Body of pancreas (tissue), 4 donors: Measurements from ENCODE around the gene STX8. TPM values are rescaled to one million over a fixed set of nuclear protein-coding genes. Genes with fewer than 3 reads are reported as not detected.

Experiments
- ATAC-seq: fragments of 150-250 bp; one replicate; pipeline ENCODE4 v1.9.1; 2016
- DNase-seq, 4 donors: peaks; one replicate each; pipeline ENCODE4 v3.0.0-alpha.2; 2019
- H3K27ac ChIP-seq, 4 donors: fragments of 200-600 bp; sonication (generic); 1 replicate in 3 of 4; 2 replicates in 1 of 4; pipeline versions ENCODE4 v1.5.1 to v1.6.1; 2016 to 2019; ENCODE audit warnings: mild to moderate bottlenecking in 1 of 4, mixed read lengths in 1 of 4, moderate library complexity in 1 of 4
- H3K27me3 ChIP-seq, 2 donors: fragments of 200-600 bp; sonication (generic); one replicate each; pipeline ENCODE4 v1.6.0; 2016; ENCODE audit warnings: mild to moderate bottlenecking in 1 of 2
- H3K36me3 ChIP-seq, 2 donors: fragments of 200-600 bp; sonication (generic); replicated peaks in 1 of 2; 2 replicates each; pipeline ENCODE4 v1.5.1; 2016; ENCODE audit warnings: low read depth in 2 of 2; ENCODE audit not compliant: insufficient read depth in 1 of 2
- H3K4me1 ChIP-seq: fragments of 200-600 bp; sonication (generic); one replicate; pipeline ENCODE4 v1.6.0; 2016
- H3K4me3 ChIP-seq, 2 donors: fragments of 200-600 bp; sonication (generic); 1 replicate in 1 of 2; 2 replicates in 1 of 2; pipeline ENCODE4 v1.5.1; 2016 to 2019
- H3K9me3 ChIP-seq, 3 donors: fragments of 200-600 bp; sonication (generic); 1 replicate in 2 of 3; 2 replicates in 1 of 3; pipeline ENCODE4 v1.5.1; 2016
- POLR2A ChIP-seq, 3 donors: fragments of 450-650 bp; IDR thresholded peaks; one replicate each; pipeline ENCODE4 v1.6.1; 2016; ENCODE audit warnings: antibody characterized with exemption in 3 of 3, mild to moderate bottlenecking in 2 of 3
- WGBS, 2 donors: methylation state at CpG; one replicate each; pipeline ENCODE4 v1.1.5; 2017; 5-methylcytosine and 5-hydroxymethylcytosine counted together
- intact Hi-C: fragments of 100-400 bp; cut with DNase I; formaldehyde crosslinking; loops from one replicate; pipeline ENCODE4 v1.15.1; 2023
- total RNA-seq, 2 donors: library from RNA; depleted of rRNA; stranded (reverse); fragments of >200 nt; gene quantifications; one replicate each; pipeline ENCODE4 v1.1.0, GENCODE V29; 2016
- TF ChIP-seq, protein P1 (sequence below), 7 experiments: fragments of 450-650 bp in 4 of 7; fragments of 200-600 bp in 3 of 7; sonication (generic) in 3 of 7; IDR thresholded peaks; one replicate each; pipeline ENCODE4 v1.5.1; 2016 to 2019; ENCODE audit warnings: antibody characterized with exemption in 7 of 7

Gene STX8
- total RNA-seq, 2 donors from 2014 or later = 32.2 to 37.6 TPM

DNA sequence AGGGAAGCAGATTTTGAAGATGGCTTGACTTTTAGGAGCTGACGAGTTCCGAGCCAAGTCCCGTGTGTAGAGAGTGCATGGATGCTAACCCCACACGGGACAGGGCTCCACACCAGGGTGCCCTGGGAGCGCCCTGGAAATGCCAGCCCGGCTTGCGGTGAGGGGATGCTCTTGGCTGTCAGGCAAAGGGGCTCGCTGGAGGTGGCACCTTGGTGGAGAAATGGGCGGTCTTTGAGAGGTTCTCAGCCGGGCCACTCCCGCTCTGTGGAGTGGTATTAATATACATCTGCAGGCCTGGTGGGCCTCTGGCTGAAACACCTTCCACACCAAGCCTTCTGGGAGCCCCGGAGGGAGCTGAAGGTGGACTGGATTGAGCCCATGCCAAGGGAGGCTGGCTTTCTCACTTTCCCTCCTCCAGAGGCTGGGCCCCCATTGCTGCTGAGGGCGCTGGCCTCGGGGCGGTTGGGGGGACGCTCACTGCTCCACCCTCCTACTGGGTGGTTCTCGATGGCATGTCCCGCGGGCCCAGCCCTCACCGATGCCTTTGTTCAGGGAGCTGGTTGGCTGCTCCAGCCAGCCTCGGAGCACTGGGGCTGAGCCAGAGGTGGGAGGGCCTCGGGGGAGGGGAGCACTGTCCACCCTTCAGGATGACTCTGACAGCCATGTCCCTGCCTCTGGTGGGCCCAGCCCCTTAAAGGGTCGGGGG lies 344.0 kb downstream of the STX8 start:
- no peak for DNase-seq
- intact Hi-C loops = no loop called here
- H3K27ac ChIP-seq = no peak overlapping the region

DNA sequence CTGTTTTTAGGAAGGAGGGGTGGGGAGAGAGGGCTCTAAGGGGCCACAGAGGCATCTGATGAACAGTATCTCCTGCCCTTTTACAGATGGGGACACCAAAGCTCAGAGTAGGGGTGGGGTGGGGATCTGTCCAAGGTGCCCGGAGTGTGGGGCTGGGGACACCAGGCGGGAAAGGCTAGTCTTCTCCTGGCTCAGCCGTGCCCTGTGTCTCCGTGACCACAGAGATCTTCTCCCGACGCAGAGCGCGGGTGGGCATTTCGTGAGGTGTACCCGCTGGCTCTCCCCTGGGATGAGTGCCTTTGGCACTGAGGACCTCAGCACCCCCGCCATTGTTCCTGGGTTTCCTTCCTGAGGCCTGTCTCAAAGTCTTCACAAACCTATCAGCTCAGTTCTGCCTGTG lies 344.8 kb downstream of the STX8 start:
- peaks cover 9% of the 10 kb centered on the region for H3K4me1 ChIP-seq
- no peak overlapping the region for H3K27ac ChIP-seq
- no peaks in the 10 kb centered on the region for H3K9me3 ChIP-seq
- ATAC-seq (no peak), DNase-seq (no peak)
- no peaks in the 10 kb centered on the region for H3K27me3 ChIP-seq
- WGBS, 2 donors = 92 to 100% methylated on average over 3 to 11 of the region's 11 CpGs
- no peaks in the 10 kb centered on the region for H3K36me3 ChIP-seq
- intact Hi-C loops = no loop called here
- TF ChIP-seq, protein P1, sequence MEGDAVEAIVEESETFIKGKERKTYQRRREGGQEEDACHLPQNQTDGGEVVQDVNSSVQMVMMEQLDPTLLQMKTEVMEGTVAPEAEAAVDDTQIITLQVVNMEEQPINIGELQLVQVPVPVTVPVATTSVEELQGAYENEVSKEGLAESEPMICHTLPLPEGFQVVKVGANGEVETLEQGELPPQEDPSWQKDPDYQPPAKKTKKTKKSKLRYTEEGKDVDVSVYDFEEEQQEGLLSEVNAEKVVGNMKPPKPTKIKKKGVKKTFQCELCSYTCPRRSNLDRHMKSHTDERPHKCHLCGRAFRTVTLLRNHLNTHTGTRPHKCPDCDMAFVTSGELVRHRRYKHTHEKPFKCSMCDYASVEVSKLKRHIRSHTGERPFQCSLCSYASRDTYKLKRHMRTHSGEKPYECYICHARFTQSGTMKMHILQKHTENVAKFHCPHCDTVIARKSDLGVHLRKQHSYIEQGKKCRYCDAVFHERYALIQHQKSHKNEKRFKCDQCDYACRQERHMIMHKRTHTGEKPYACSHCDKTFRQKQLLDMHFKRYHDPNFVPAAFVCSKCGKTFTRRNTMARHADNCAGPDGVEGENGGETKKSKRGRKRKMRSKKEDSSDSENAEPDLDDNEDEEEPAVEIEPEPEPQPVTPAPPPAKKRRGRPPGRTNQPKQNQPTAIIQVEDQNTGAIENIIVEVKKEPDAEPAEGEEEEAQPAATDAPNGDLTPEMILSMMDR (IDR thresholded peaks at IDR 0.05) = no peak
- TF ChIP-seq POLR2A (IDR thresholded peaks at IDR 0.05) = no peak
- H3K4me3 ChIP-seq = no peak overlapping the region

More for the DNA sequence above, 344.0 kb downstream of the STX8 start:
- no peak for TF ChIP-seq POLR2A (IDR thresholded peaks at IDR 0.05)
- TF ChIP-seq, protein P1 (IDR thresholded peaks at IDR 0.05) = no peak
- 79 to 89% methylated on average over 9 to 15 of the region's 23 CpGs for WGBS, 2 donors
- Histone ChIP-seq H3K36me3 (no peaks in the 10 kb centered on the region), H3K4me1 (peaks cover 9% of the 10 kb centered on the region), H3K9me3 (no peaks in the 10 kb centered on the region), H3K27me3 (no peaks in the 10 kb centered on the region), H3K4me3 (no peak overlapping the region)
- ATAC-seq = no peak

DNA sequence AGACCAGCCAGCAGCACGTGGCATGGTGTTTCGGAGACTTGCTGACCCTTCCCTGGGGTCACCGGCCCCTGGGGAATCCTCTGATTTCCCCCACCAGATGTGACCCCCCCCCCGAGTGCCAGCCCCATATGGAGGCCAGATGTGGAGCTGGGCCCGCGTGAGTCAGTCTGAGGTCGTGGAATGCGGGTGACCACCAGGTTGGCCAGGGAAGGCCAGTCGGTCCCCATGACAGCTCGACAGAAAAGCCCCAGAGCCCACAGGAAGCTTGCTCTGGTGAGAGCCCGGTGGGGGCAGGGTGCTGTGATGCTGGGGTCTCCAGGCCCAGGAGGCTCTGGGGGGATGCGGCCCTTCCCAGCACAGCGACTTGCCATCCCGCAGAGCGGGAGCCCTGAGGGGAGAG lies 345.3 kb downstream of the STX8 start:
- no peak overlapping the region for H3K4me3 ChIP-seq
- TF ChIP-seq, protein P1 (IDR thresholded peaks at IDR 0.05) = no peak
- TF ChIP-seq POLR2A (IDR thresholded peaks at IDR 0.05) = no peak
- H3K9me3 ChIP-seq = no peaks in the 10 kb centered on the region
- intact Hi-C loops = no loop called here
- no peaks in the 10 kb centered on the region for H3K36me3 ChIP-seq
- H3K27ac ChIP-seq = no peak overlapping the region
- ATAC-seq = no peak
- DNase-seq = no peak
- no peaks in the 10 kb centered on the region for H3K27me3 ChIP-seq
- 54 to 69% methylated on average over 5 to 7 of the region's 15 CpGs for WGBS, 2 donors
- peaks cover 9% of the 10 kb centered on the region for H3K4me1 ChIP-seq

DNA sequence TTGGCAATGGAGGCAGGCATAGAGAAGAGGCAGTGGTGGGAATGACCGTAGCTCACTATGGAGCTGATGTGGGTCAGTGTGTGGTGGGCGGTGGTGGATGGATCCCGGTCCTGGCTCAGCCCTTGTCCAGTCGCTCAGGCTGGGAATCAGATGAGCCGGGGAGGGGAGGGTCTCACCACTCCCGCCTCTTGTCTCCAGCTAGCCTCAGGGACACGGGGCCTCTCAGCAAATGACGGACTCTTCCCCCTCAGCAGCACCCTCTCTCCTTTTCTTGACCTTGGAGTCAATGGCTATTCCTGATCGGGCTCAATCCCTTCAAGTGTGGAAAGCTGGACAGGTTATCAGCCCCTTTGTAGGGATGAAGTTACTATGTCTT lies 345.8 kb downstream of the STX8 start:
- Histone ChIP-seq H3K4me1 (peaks cover 9% of the 10 kb centered on the region), H3K36me3 (no peaks in the 10 kb centered on the region), H3K9me3 (no peaks in the 10 kb centered on the region), H3K27ac (no peak overlapping the region), H3K4me3 (no peak overlapping the region), H3K27me3 (no peaks in the 10 kb centered on the region)
- intact Hi-C loops = no loop called here
- no peak for ATAC-seq
- DNase-seq = no peak
- 74 to 81% methylated on average over 9 of the region's 9 CpGs for WGBS, 2 donors
- TF ChIP-seq, protein P1 (IDR thresholded peaks at IDR 0.05) = no peak
- no peak for TF ChIP-seq POLR2A (IDR thresholded peaks at IDR 0.05)
